IMR-90 (cell line): ENCODE data around the gene CRYGC. TPM values are rescaled to one million over a fixed set of nuclear protein-coding genes. Genes with fewer than 3 reads are reported as not detected.

ENCODE experiments used
- ATAC-seq: fragments of 200-7000 bp; cut with Tn5 transposase; 2 replicates; pipeline ENCODE4 v1.9.1; 2020; ENCODE audit warnings: low read depth, mild to moderate bottlenecking, moderate library complexity
- BruUV-seq: library from RNA; stranded (reverse); fragments of 400-500 nt; replicated peaks from 2 replicates; lab custom pipeline; 2021; lab: Mats Ljungman, UMichigan
- CTCF ChIA-PET: fragments of 300-600 bp; formaldehyde crosslinking; extraction: SDS; loops from one replicate; lab custom pipeline; 2021; ENCODE audit warnings: antibody characterized with exemption; lab: Yijun Ruan, JAX
- POLR2A ChIA-PET: fragments of 300-600 bp; sonication (Branson Sonifier 250); formaldehyde crosslinking; loops from one replicate; lab custom pipeline; 2022; ENCODE audit warnings: antibody characterized with exemption; ENCODE audit not compliant: unreplicated experiment; lab: Charles Lee
- DNase-seq: peaks from one replicate; pipeline ENCODE4 v3.0.0; 2013
- H2AFZ ChIP-seq: replicated peaks from 2 replicates; pipeline ENCODE3; 2013; ENCODE audit warnings: low read length, mild to moderate bottlenecking; ENCODE audit not compliant: poor library complexity
- H2AK5ac ChIP-seq: 2 replicates; pipeline ENCODE4 v1.6.1; 2013; ENCODE audit warnings: low read depth, low read length, inconsistent platforms
- H2AK9ac ChIP-seq: replicated peaks from 2 replicates; pipeline ENCODE3; 2013; ENCODE audit warnings: mild to moderate bottlenecking, low read depth, low read length, moderate library complexity; ENCODE audit not compliant: poor library complexity
- H2BK120ac ChIP-seq: 2 replicates; pipeline ENCODE4 v1.6.1; 2013; ENCODE audit warnings: low read depth, low read length, inconsistent platforms
- H2BK15ac ChIP-seq: 3 replicates; pipeline ENCODE4 v1.6.1; 2013; ENCODE audit warnings: low read depth, low read length, inconsistent platforms
- H2BK20ac ChIP-seq: 2 replicates; pipeline ENCODE4 v1.6.1; 2013; ENCODE audit warnings: low read depth, mild to moderate bottlenecking, inconsistent platforms, low read length, moderate library complexity
- H2BK5ac ChIP-seq: 2 replicates; pipeline ENCODE4 v1.6.1; 2013; ENCODE audit warnings: mild to moderate bottlenecking, low read depth, low read length, inconsistent platforms; ENCODE audit not compliant: poor library complexity, severe bottlenecking
- H3K14ac ChIP-seq: replicated peaks from 2 replicates; pipeline ENCODE4 v1.6.1; 2013; ENCODE audit warnings: low read depth, low read length, inconsistent platforms
- H3K18ac ChIP-seq: 2 replicates; pipeline ENCODE4 v1.6.1; 2013; ENCODE audit warnings: low read depth, low read length, control low read depth
- H3K23ac ChIP-seq: 2 replicates; pipeline ENCODE4 v1.6.1; 2013; ENCODE audit warnings: low read depth, low read length, inconsistent platforms
- H3K27ac ChIP-seq: 2 replicates; pipeline ENCODE4 v1.5.1; 2013; ENCODE audit warnings: mild to moderate bottlenecking, control low read depth, low read length; ENCODE audit not compliant: insufficient read depth
- H3K27me3 ChIP-seq: 2 replicates; pipeline ENCODE4 v1.6.1; 2013; ENCODE audit warnings: low read length; ENCODE audit not compliant: control insufficient read depth, insufficient read depth
- H3K36me3 ChIP-seq: 2 replicates; pipeline ENCODE4 v1.6.1; 2013; ENCODE audit warnings: low read length, mixed read lengths; ENCODE audit not compliant: control insufficient read depth, insufficient read depth
- H3K4ac ChIP-seq: 2 replicates; pipeline ENCODE4 v1.6.1; 2013; ENCODE audit warnings: low read depth, low read length, inconsistent platforms
- H3K4me1 ChIP-seq: 2 replicates; pipeline ENCODE4 v1.6.1; 2013; ENCODE audit warnings: low read length, mixed read lengths; ENCODE audit not compliant: control insufficient read depth, insufficient read depth
- H3K4me2 ChIP-seq: 2 replicates; pipeline ENCODE4 v1.6.1; 2013; ENCODE audit warnings: low read depth, mild to moderate bottlenecking, control low read depth, low read length, moderate library complexity
- H3K4me3 ChIP-seq: 2 replicates; pipeline ENCODE4 v1.5.1; 2013; ENCODE audit warnings: low read depth, mild to moderate bottlenecking, control low read depth, low read length, moderate library complexity; ENCODE audit not compliant: insufficient read depth
- H3K56ac ChIP-seq: 2 replicates; pipeline ENCODE4 v1.6.1; 2013; ENCODE audit warnings: low read length, inconsistent platforms; ENCODE audit not compliant: insufficient read depth; ENCODE audit errors: extremely low read depth
- H3K79me1 ChIP-seq, 2 experiments: 2 replicates each; pipeline ENCODE4 v1.6.1; 2013; ENCODE audit warnings: low read length in 2 of 2, inconsistent platforms in 1 of 2, low read depth in 1 of 2
- H3K9ac ChIP-seq: 2 replicates; pipeline ENCODE4 v1.6.1; 2013; ENCODE audit warnings: low read depth, low read length, control low read depth
- H3K9me1 ChIP-seq: 2 replicates; pipeline ENCODE4 v1.6.1; 2013; ENCODE audit warnings: low read length, inconsistent platforms; ENCODE audit not compliant: insufficient read depth
- H3K9me3 ChIP-seq: 2 replicates; pipeline ENCODE4 v1.6.1; 2013; ENCODE audit warnings: low read length; ENCODE audit not compliant: control insufficient read depth, insufficient read depth
- H4K20me1 ChIP-seq: 2 replicates; pipeline ENCODE4 v1.6.1; 2013; ENCODE audit warnings: low read length, inconsistent platforms; ENCODE audit not compliant: insufficient read depth
- H4K5ac ChIP-seq: 2 replicates; pipeline ENCODE4 v1.6.1; 2013; ENCODE audit warnings: mild to moderate bottlenecking, low read depth, low read length, control low read depth
- H4K8ac ChIP-seq, 2 experiments: 2 replicates each; pipeline ENCODE4 v1.6.1; 2013; ENCODE audit warnings: low read depth in 2 of 2, low read length in 2 of 2, control low read depth in 1 of 2, inconsistent platforms in 1 of 2
- H4K91ac ChIP-seq: 2 replicates; pipeline ENCODE4 v1.6.1; 2013; ENCODE audit warnings: low read depth, low read length, inconsistent platforms; ENCODE audit not compliant: insufficient read depth
- CHD1 ChIP-seq: IDR thresholded peaks from 2 replicates; pipeline ENCODE4 v1.6.1; 2012; ENCODE audit warnings: low read depth, low read length, improper control_type of control experiment
- FOS ChIP-seq: fragments of 150-350 bp; IDR thresholded peaks from 2 replicates; pipeline ENCODE4 v1.6.1; 2016; ENCODE audit warnings: low read depth, low read length
- MAZ ChIP-seq: IDR thresholded peaks from 2 replicates; pipeline ENCODE4 v1.6.1; 2012; ENCODE audit warnings: low read depth, mild to moderate bottlenecking, low read length, improper control_type of control experiment, moderate library complexity, borderline replicate concordance
- NFE2L2 ChIP-seq: fragments of 150-350 bp; IDR thresholded peaks from 2 replicates; pipeline ENCODE4 v1.6.1; 2016; ENCODE audit warnings: low read depth, mild to moderate bottlenecking, low read length
- POLR2A ChIP-seq: IDR thresholded peaks from 2 replicates; pipeline ENCODE4 v1.6.1; 2012; ENCODE audit warnings: mild to moderate bottlenecking, low read depth, low read length
- RCOR1 ChIP-seq: IDR thresholded peaks from 2 replicates; pipeline ENCODE4 v1.6.1; 2012; ENCODE audit warnings: mild to moderate bottlenecking, low read length, improper control_type of control experiment; ENCODE audit not compliant: insufficient replicate concordance
- RFX5 ChIP-seq: IDR thresholded peaks from 2 replicates; pipeline ENCODE4 v1.8.0; 2012; ENCODE audit warnings: low read depth, mild to moderate bottlenecking, low read length, moderate library complexity
- SMC3 ChIP-seq: fragments of 150-350 bp; IDR thresholded peaks from 2 replicates; pipeline ENCODE4 v1.6.1; 2016; ENCODE audit warnings: low read depth, mild to moderate bottlenecking, antibody characterized with exemption, low read length, moderate library complexity
- WGBS, 2 experiments: methylation state at CpG; one replicate each; pipeline versions ENCODE4 v1.1.5 to v1.1.7; 2013; ENCODE audit warnings: missing lambda C conversion rate in 2 of 2; ENCODE audit not compliant: insufficient read length in 1 of 2; ENCODE audit errors: extremely low coverage in 2 of 2; 5-methylcytosine and 5-hydroxymethylcytosine counted together
- dilution Hi-C: fragments of 300-500 bp; cut with HindIII; formaldehyde crosslinking; loops from one replicate; pipeline ENCODE4 v1.14.3; 2018; ENCODE audit warnings: low sequenced_read_pairs; ENCODE audit not compliant: unreplicated experiment
- in situ Hi-C: fragments of 300-500 bp; cut with MboI; formaldehyde crosslinking; loops from 3 replicates; pipeline ENCODE4 v1.14.3; 2019; ENCODE audit warnings: low sequenced_read_pairs, inconsistent platforms, mixed read lengths
- intact Hi-C: fragments of 100-400 bp; cut with micrococcal nuclease; formaldehyde crosslinking; loops from 2 replicates; pipeline ENCODE4 v1.10.0; 2022
- polyA plus RNA-seq, 3 experiments: library from polyadenylated mRNA; depleted of rRNA; stranded (reverse); fragments of >200 nt; gene quantifications; 2 replicates each; pipeline ENCODE4 v1.2.3, GENCODE V29; 2012; ENCODE audit warnings: low replicate concordance in 1 of 3
- total RNA-seq: library from RNA; depleted of rRNA; stranded (reverse); fragments of >200 nt; gene quantifications from 2 replicates; pipeline ENCODE4 v1.2.3, GENCODE V29; 2012
- TF ChIP-seq, protein P1 (sequence below): fragments of 150-350 bp; IDR thresholded peaks from 2 replicates; pipeline ENCODE4 v1.6.1; 2016; ENCODE audit warnings: low read depth, mild to moderate bottlenecking, low read length, moderate library complexity, borderline replicate concordance
- TF ChIP-seq, protein P2 (sequence below): conservative IDR thresholded peaks from 2 replicates; pipeline ENCODE4 v1.5.1; 2012; ENCODE audit warnings: mild to moderate bottlenecking, low read depth, low read length, improper control_type of control experiment
- TF ChIP-seq, protein P3 (sequence below): fragments of 150-350 bp; IDR thresholded peaks from 2 replicates; pipeline ENCODE4 v1.6.1; 2017; ENCODE audit warnings: mild to moderate bottlenecking, antibody characterized with exemption, low read length, low read depth

CRYGC gene
- total and polyA plus RNA-seq, 2 of the 4 experiments (the other 2 are of a cell fraction): not detected

DNA sequence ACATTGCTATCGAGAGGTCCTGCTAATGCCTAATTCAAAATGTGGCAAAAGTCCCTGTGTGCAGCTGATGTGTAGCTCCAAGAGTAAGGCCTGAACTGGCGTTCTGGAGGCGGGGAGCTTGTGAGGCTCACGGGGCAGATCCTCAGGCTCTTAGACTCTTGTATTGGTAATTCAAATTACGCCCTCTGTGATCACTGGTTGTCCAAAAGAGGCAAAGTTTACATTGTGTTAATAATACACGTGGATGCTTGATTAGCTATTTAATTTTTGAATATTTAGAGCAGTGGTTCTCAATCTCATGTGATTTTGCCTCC, 46.2 kb upstream of the CRYGC start:
- Histone ChIP-seq H3K4me1 (no peaks in the 10 kb centered on the region), H3K27ac (no peak overlapping the region), H2BK15ac (no peak overlapping the region), H2AK9ac (no peak overlapping the region), H3K23ac (no peak overlapping the region), H4K8ac (no peak overlapping the region), H4K91ac (no peak overlapping the region), H2BK20ac (no peak overlapping the region), H3K9me1 (no peaks in the 10 kb centered on the region), H3K79me1 (no peaks in the 10 kb centered on the region), H2AK5ac (no peak overlapping the region), H3K4ac (no peak overlapping the region), H4K5ac (no peak overlapping the region), H3K9ac (no peak overlapping the region), H2BK5ac (no peak overlapping the region), H3K18ac (no peak overlapping the region), H3K27me3 (no peaks in the 10 kb centered on the region; the same call in 1 of the 2 replicates), H3K14ac (no peak overlapping the region), H3K9me3 (no peaks in the 10 kb centered on the region), H3K56ac (no peak overlapping the region), H4K20me1 (no peaks in the 10 kb centered on the region), H2BK120ac (no peak overlapping the region), H3K4me3 (no peak overlapping the region), H3K36me3 (no peaks in the 10 kb centered on the region), H2AFZ (peak overlapping the region; percentile 58), H3K4me2 (no peak overlapping the region)
- no TSS peak for BruUV-seq
- dilution Hi-C loops (no loop called here), intact Hi-C loops (loop anchor here (1.0 to 10.0 kb wide), 2 partner anchors 80 to 179 kb away; partner anchors contain the start of gene IDH1), in situ Hi-C loops (no loop called here)
- ChIA-PET POLR2A (no interaction called here), CTCF (interaction anchor here (0.6 to 1.6 kb wide), 9 partner anchors 13 to 259 kb away, joined by 3 to 11 read pairs (median 3); partner anchors contain the start of gene IDH1)
- 40% methylated on average over 1 of the region's 6 CpGs; no CpG with 5 or more reads in 1 of the 2 experiments for WGBS, 2 experiments
- no peak for TF ChIP-seq CHD1
- TF ChIP-seq FOS: no peak
- no peak for TF ChIP-seq NFE2L2
- TF ChIP-seq, protein P1, sequence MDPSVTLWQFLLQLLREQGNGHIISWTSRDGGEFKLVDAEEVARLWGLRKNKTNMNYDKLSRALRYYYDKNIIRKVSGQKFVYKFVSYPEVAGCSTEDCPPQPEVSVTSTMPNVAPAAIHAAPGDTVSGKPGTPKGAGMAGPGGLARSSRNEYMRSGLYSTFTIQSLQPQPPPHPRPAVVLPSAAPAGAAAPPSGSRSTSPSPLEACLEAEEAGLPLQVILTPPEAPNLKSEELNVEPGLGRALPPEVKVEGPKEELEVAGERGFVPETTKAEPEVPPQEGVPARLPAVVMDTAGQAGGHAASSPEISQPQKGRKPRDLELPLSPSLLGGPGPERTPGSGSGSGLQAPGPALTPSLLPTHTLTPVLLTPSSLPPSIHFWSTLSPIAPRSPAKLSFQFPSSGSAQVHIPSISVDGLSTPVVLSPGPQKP: no peak
- no peak for TF ChIP-seq RCOR1
- TF ChIP-seq SMC3: no peak
- TF ChIP-seq, protein P2, sequence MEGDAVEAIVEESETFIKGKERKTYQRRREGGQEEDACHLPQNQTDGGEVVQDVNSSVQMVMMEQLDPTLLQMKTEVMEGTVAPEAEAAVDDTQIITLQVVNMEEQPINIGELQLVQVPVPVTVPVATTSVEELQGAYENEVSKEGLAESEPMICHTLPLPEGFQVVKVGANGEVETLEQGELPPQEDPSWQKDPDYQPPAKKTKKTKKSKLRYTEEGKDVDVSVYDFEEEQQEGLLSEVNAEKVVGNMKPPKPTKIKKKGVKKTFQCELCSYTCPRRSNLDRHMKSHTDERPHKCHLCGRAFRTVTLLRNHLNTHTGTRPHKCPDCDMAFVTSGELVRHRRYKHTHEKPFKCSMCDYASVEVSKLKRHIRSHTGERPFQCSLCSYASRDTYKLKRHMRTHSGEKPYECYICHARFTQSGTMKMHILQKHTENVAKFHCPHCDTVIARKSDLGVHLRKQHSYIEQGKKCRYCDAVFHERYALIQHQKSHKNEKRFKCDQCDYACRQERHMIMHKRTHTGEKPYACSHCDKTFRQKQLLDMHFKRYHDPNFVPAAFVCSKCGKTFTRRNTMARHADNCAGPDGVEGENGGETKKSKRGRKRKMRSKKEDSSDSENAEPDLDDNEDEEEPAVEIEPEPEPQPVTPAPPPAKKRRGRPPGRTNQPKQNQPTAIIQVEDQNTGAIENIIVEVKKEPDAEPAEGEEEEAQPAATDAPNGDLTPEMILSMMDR: no peak
- TF ChIP-seq, protein P3, sequence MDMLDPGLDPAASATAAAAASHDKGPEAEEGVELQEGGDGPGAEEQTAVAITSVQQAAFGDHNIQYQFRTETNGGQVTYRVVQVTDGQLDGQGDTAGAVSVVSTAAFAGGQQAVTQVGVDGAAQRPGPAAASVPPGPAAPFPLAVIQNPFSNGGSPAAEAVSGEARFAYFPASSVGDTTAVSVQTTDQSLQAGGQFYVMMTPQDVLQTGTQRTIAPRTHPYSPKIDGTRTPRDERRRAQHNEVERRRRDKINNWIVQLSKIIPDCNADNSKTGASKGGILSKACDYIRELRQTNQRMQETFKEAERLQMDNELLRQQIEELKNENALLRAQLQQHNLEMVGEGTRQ: no peak
- no peak for TF ChIP-seq RFX5
- no peak for TF ChIP-seq MAZ
- no peak for TF ChIP-seq POLR2A
- ATAC-seq (no peak), DNase-seq (no peak)
